ENCODE measurements around the gene MUS81. TPM values are rescaled to one million over a fixed set of nuclear protein-coding genes. Genes with fewer than 3 reads are reported as not detected.

Gene MUS81
- total RNA-seq, 1 donor from 2014 or later = 90.5 TPM

DNA sequence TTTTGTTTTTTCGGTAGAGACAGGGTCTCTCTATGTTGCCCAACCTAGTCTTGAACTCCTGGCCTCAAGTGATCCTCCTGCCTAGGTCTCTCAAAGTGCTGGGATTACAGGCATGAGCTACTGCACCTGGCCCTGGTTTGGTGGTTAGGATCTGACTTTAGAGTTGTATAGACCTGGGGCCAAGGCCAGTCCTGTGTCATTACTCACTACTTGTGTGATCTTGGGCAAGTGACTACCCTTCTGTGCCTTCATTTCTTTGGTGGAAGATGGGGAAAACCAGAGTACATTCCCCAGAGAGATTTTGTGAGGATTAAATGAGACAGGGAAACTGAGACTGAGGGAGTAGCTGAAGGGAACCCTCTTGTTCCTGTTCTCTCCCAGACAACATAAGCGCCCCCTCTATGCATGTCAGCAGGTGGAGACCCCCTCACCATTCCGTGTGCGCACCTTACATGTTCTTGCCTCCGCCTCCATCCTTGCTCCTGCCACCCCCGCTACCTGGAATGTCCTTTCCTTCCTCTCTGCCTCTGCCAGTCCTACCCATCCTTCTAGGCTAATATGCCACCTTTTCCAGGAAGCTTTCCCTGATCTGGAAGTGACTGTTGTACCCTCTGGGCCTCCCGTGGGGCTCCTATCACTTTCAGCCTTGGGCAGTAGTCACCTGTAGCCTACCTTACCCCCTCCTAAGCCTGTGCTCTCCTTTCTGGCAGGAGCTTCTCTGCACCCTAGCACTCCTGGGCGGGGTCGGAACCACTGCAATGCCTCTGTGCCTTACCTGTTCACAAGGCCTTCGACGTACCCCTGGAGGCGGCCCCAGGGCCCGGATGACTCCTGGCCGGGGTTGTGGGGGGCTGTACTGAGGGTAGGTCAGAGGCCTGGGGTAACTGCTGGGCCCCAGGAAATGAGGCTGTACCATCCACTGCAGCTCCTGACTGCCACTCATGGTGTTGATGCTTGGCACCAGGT lies 36.1 kb downstream of the MUS81 start:
- no peaks in the 10 kb centered on the region for H3K9me3 Mint-ChIP-seq
- H3K36me3 Mint-ChIP-seq (ENCODE audit: low read depth) = peaks cover 58% of the 10 kb centered on the region
- H3K4me3 Mint-ChIP-seq (ENCODE audit: low read depth) = peak overlapping the region; percentile 2
- peaks cover 50% of the 10 kb centered on the region for H3K4me1 Mint-ChIP-seq (ENCODE audit: low read depth)
- H3K27ac Mint-ChIP-seq = peak overlapping the region; percentile 27
- H3K27me3 Mint-ChIP-seq (ENCODE audit: low read depth) = no peaks in the 10 kb centered on the region
- DNase-seq (ENCODE audit: low spot score) = no peak
- intact Hi-C loops (cut with micrococcal nuclease) = no loop called here

DNA sequence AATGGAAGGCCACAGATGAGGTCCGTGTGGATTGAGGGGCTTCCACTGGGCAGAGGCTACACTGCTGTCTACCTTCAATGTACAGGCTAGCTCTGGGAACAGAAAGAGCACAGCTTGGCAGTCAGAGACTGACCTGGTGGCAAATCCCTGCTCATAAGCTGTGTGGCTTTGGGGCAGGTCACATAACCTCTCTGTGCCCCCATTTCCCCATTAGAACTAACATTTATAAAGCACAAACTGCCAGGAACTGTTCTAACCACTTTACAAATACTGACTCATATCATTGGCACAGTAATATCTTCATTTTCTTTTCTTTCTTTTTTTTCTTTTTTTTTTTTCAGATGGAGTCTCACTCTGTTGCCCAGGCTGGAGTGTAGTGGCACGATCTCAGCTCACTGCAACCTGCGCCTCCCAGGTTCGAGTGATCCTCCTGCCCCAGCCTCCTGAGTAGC lies 36.8 kb downstream of the MUS81 start:
- Mint-ChIP-seq H3K9me3 (no peaks in the 10 kb centered on the region), H3K4me1 (ENCODE audit: low read depth) (peaks cover 50% of the 10 kb centered on the region), H3K27me3 (ENCODE audit: low read depth) (no peaks in the 10 kb centered on the region), H3K27ac (peak overlapping the region; percentile 27), H3K36me3 (ENCODE audit: low read depth) (peaks cover 51% of the 10 kb centered on the region), H3K4me3 (ENCODE audit: low read depth) (peak overlapping the region; percentile 13)
- no peak for DNase-seq (ENCODE audit: low spot score)
- intact Hi-C loops (cut with micrococcal nuclease) = no loop called here

DNA sequence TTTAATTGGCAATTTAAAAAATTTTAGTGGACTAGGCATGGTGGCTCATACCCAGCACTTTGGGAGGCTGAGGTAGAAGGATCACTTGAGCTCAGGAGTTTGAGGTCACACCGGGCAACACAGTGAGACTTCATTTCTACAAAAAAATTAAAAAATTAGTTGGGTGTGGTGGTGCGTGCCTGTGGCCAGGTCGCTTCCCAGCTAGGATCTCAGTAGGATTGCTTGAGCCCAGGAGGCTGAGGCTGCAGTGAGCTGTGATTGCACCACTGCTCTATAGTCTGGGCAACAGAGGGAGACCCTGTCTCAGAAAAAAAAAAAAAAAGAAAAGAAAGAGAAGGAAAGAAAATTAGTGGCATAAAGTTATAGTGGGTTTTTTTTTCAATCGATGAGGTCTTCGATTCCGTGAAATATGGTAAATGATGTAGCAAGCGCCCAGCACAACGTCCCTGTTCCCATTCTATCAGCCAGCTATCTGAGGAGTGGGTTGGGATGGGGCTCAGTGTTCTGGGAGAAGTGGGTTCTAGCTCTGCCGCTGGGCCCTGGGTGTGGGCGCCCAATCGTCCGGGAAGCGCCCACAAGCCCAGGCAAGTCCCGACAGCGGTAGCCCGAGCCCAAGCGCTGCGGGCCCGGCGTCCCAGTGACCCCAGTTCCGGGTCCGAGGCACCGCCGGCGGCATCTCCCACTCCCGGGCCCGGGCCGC lies 38.6 kb downstream of the MUS81 start:
- Mint-ChIP-seq H3K36me3 (ENCODE audit: low read depth) (peaks cover 36% of the 10 kb centered on the region), H3K9me3 (no peaks in the 10 kb centered on the region), H3K4me3 (ENCODE audit: low read depth) (peak overlapping the region; percentile 82), H3K4me1 (ENCODE audit: low read depth) (peaks cover 41% of the 10 kb centered on the region), H3K27me3 (ENCODE audit: low read depth) (no peaks in the 10 kb centered on the region), H3K27ac (peak overlapping the region; percentile 71)
- intact Hi-C loops (cut with micrococcal nuclease) = no loop called here
- no peak for DNase-seq (ENCODE audit: low spot score)

DNA sequence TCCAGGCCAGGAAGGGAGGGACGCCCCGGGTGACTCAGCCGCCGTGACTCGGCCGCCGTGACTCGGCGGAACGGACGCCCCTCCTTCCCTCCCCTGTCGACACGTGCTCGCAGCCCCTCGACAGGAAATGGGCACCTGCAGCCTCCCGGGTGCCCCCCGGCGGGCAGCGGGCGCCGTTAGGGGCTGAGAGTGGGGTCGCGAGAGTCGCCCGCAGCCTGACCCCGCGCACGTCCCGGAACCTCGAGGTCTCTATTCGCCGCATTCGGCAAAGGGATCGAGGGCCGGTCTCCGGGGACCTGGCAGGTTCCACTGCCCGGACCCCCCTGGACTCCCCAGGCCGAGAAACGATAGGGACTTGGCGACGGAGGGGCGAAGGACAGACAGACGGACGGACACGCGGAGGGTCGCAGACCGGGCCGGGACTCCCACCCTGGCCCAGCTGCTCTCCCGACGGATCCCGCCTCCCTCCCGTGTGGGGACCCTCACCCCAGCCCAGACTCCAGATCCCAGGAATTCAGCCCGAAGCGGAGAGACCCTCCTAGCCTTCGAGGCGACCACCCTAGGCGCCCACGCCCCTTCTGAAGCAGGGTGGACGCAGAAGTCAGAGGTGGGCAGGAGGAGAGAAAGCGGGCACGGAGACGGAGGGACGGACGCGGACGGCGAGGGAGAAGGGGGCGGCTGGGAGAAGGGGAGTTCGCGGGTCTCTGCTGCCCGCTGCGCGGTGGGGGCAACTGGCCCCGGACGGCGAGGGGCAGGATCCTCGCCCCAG lies 39.3 kb downstream of the MUS81 start:
- H3K36me3 Mint-ChIP-seq (ENCODE audit: low read depth) = peaks cover 30% of the 10 kb centered on the region
- peak; percentile 57 for DNase-seq (ENCODE audit: low spot score)
- H3K27me3 Mint-ChIP-seq (ENCODE audit: low read depth) = no peaks in the 10 kb centered on the region
- intact Hi-C loops (cut with micrococcal nuclease) = loop anchor here (1.0 kb wide), 2 partner anchors 9 to 20 kb away; partner anchors contain the start of genes C11orf68, CCDC85B and DRAP1
- peak overlapping the region; percentile 58 for H3K27ac Mint-ChIP-seq
- peak overlapping the region; percentile 82 for H3K4me3 Mint-ChIP-seq (ENCODE audit: low read depth)
- H3K4me1 Mint-ChIP-seq (ENCODE audit: low read depth) = peaks cover 35% of the 10 kb centered on the region
- no peaks in the 10 kb centered on the region for H3K9me3 Mint-ChIP-seq

DNA sequence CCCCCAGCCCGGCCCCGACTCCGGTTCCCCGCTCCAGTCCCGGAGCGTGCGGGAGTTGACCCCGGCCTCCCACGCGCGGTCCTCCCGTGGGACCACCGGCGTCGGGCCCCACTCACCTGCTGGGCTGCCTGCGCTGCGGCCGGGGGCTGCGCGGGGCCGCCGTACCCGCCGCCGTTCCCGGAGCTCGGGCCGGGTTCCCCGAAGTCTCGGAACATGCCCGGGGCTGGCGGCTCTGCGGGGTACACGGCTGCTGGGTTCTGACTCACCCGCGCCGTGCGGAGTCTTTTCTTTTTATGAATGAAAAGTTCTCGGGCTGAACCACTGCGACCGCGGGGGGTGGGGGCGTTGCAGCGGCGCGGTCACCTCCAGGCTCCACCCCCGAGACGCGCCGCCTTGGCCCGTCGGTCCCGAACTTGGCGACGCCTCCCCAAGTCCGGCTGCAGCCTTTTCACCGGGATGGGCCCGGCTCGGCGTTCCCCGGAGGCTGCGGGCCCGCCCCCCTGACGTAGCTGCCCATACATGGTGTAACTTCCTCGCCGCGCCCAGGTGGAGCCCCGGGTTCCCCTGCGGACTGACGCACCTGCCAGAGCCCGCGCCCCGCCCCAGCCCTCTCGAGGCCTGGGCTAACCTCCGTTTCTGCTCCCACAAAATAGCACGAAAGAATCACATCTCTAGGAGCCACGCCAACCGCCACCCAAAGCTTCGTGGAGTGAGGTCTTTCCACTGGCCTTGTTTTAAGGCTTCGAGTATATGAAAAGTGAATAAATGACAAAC lies 40.1 kb downstream of the MUS81 start, which contains the start of gene FOSL1:
FOSL1 (minus strand) TSS at position 264 of the 774 bp plus-strand sequence; CDS start at position 215, 49 bp downstream.
- Mint-ChIP-seq H3K9me3 (no peaks in the 10 kb centered on the region), H3K36me3 (ENCODE audit: low read depth) (peaks cover 28% of the 10 kb centered on the region), H3K4me1 (ENCODE audit: low read depth) (peaks cover 33% of the 10 kb centered on the region), H3K4me3 (ENCODE audit: low read depth) (peak within 1 kb of the TSS; percentile 82), H3K27ac (peak within 1 kb of the TSS; percentile 74), H3K27me3 (ENCODE audit: low read depth) (no peaks in the 10 kb centered on the region)
- DNase-seq (ENCODE audit: low spot score) = peak; percentile 89
- intact Hi-C loops (cut with micrococcal nuclease) = loop anchor here (1.0 kb wide), 2 partner anchors 10 to 19 kb away; partner anchors contain the start of genes C11orf68, CCDC85B and DRAP1

DNA sequence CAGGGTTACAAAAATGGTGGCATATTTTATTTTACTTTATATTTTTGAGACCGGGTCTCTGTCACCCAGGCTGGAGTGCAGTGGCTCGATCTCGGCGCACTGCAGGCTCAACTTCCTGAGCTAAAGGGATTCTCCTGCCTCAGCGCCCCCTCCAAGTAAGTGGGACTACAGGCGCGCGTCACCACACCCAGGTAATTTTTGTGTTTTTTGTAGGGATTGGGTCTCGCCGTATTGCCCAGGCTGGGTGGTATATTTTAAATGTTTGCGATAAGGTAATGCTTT lies 40.6 kb downstream of the MUS81 start:
- no peak for DNase-seq (ENCODE audit: low spot score)
- Mint-ChIP-seq H3K9me3 (no peaks in the 10 kb centered on the region), H3K36me3 (ENCODE audit: low read depth) (peaks cover 23% of the 10 kb centered on the region), H3K4me1 (ENCODE audit: low read depth) (peaks cover 28% of the 10 kb centered on the region), H3K4me3 (ENCODE audit: low read depth) (no peak overlapping the region), H3K27ac (peak overlapping the region; percentile 74), H3K27me3 (ENCODE audit: low read depth) (no peaks in the 10 kb centered on the region)
- intact Hi-C loops (cut with micrococcal nuclease) = loop anchor here (1.0 kb wide), 2 partner anchors 11 to 18 kb away; partner anchors contain the start of genes C11orf68, CCDC85B and DRAP1

DNA sequence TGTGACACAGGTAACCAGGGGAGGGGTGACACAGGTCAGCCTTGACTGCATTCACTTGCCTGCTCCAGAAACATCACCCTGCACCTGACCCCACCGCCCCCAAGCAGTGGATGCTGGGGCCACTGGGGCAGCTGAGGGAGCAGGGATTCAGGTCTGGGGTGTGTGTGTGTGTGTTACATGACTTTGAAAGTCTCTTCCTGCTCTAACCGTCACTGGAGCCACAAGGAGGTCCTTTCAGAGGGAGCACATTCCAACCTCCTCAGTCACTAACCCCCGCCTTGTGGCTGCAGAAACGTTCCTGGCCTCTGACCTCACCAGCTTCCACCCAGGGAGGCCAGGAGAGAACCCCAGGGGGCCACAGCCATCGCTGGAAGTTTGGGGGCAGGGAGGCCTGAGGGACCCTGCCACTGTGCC lies 42.8 kb downstream of the MUS81 start:
- H3K4me3 Mint-ChIP-seq (ENCODE audit: low read depth) = no peak overlapping the region
- H3K9me3 Mint-ChIP-seq = no peaks in the 10 kb centered on the region
- DNase-seq (ENCODE audit: low spot score) = no peak
- peaks cover 4% of the 10 kb centered on the region for H3K36me3 Mint-ChIP-seq (ENCODE audit: low read depth)
- intact Hi-C loops (cut with micrococcal nuclease) = no loop called here
- peaks cover 23% of the 10 kb centered on the region for H3K4me1 Mint-ChIP-seq (ENCODE audit: low read depth)
- peaks cover 5% of the 10 kb centered on the region for H3K27me3 Mint-ChIP-seq (ENCODE audit: low read depth)
- H3K27ac Mint-ChIP-seq = no peak overlapping the region

DNA sequence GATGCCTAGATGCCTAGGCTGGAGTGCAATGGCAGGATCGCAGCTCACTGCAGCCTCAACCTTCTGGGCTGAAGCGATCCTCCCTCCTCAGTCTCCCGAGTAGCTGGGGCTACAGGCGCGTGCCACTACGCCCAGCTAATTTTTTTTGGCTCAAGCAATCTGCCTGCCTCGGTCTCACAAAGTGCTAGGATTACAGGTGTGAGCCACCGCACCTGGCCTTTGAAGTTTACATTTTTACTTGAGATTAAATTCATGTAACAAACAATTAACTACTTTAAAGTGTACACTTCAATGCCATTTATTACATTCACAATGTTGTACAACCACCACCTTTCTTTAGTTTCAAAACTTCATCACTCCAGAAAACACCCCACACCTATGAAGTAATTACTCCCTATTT lies 43.5 kb downstream of the MUS81 start:
- intact Hi-C loops (cut with micrococcal nuclease) = no loop called here
- no peak overlapping the region for H3K27ac Mint-ChIP-seq

DNA sequence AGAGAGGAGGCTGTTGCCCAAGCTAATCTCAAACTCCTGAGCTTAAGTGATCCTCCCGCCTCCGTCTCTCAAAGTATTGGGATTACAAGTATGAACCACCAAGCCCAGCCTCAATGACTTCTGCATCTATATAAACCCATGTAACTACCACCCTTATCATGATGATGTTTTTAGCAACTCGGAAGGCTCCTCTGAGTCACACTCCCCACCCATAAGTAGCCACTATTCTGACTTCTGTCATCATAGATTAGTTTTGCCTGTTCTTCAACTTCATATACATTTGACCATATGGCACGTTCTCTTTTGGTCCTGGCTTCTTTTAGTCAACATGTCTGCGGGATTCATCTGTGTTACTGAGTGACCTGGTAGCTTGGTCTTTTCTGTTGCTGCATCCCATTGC lies 46.4 kb downstream of the MUS81 start:
- no peak overlapping the region for H3K4me3 Mint-ChIP-seq (ENCODE audit: low read depth)
- peaks cover 5% of the 10 kb centered on the region for H3K27me3 Mint-ChIP-seq (ENCODE audit: low read depth)
- intact Hi-C loops (cut with micrococcal nuclease) = no loop called here
- no peak overlapping the region for H3K27ac Mint-ChIP-seq
- H3K36me3 Mint-ChIP-seq (ENCODE audit: low read depth) = no peaks in the 10 kb centered on the region
- H3K4me1 Mint-ChIP-seq (ENCODE audit: low read depth) = peaks cover 20% of the 10 kb centered on the region
- DNase-seq (ENCODE audit: low spot score) = no peak
- H3K9me3 Mint-ChIP-seq = no peaks in the 10 kb centered on the region

More for the DNA sequence above, 43.5 kb downstream of the MUS81 start:
- Mint-ChIP-seq H3K27me3 (ENCODE audit: low read depth) (peaks cover 5% of the 10 kb centered on the region), H3K4me1 (ENCODE audit: low read depth) (peaks cover 21% of the 10 kb centered on the region), H3K4me3 (ENCODE audit: low read depth) (no peak overlapping the region), H3K9me3 (no peaks in the 10 kb centered on the region), H3K36me3 (ENCODE audit: low read depth) (peaks cover 4% of the 10 kb centered on the region)
- no peak for DNase-seq (ENCODE audit: low spot score)

DNA sequence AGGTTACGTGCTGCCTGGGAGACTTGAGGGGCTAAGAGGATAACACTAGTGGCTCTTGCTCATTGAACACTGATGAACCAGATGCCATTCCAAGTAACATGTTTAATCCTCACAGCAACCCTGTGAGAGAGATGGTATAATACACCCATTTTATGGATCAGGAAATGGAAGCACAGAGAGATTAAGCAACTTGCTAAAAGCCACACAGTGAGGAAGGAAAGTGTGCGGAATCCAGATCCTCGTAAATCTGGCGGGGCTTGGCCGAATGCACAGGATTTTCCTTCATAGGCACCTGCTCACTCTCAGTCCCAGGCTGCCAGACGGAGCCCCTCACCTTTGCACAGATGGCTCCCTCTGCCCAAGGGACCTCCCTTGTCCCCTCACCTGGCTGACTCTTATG lies 47.6 kb downstream of the MUS81 start:
- intact Hi-C loops (cut with micrococcal nuclease) = no loop called here
- Mint-ChIP-seq H3K4me3 (ENCODE audit: low read depth) (no peak overlapping the region), H3K27me3 (ENCODE audit: low read depth) (peaks cover 5% of the 10 kb centered on the region), H3K36me3 (ENCODE audit: low read depth) (no peaks in the 10 kb centered on the region), H3K9me3 (no peaks in the 10 kb centered on the region), H3K4me1 (ENCODE audit: low read depth) (peaks cover 12% of the 10 kb centered on the region), H3K27ac (no peak overlapping the region)
- no peak for DNase-seq (ENCODE audit: low spot score)

DNA sequence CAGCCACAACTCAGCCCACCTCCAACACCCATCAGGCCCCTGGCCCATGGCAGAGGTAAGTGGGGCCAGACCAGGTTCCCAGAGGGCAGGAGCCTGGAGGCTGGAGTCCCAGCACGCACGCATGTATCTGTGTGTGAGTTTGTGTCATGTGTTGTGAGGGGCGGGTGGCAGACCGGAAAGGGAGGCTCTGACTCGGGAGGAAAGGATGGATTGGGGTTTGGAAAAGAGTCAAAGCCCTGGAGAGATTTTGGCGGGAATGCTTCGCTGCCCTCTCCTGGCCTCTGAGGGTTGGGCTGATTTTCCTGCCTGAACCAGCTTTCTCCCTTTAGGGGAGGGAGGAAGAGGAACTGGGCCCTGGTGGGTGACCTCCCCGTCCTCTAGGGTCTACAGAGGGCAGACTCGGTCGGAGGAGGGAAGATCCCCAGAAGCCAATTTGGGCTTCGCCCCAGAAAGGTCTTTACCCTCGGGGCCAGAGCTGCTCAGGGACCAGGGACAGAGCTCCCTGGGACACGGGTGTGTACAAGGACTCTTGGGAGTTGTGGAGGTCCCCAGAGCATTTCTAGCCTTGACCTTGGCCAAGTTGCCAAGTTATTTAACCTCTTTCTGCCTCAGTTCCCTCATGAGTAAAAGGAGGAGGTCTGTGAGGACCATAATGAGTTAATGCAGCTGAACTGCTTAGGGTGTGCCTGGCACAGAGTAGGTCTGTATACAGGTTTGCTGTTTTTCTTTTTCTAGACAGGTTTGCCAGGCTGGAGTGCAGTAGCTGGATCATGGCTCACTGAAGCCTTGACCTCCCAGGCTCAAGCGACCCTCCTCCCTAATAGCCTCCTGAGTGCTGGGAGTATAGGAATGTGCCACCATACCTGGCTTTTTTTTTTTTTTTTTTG lies 51.7 kb downstream of the MUS81 start:
- Mint-ChIP-seq H3K9me3 (no peaks in the 10 kb centered on the region), H3K27ac (no peak overlapping the region), H3K4me1 (ENCODE audit: low read depth) (peaks cover 17% of the 10 kb centered on the region), H3K4me3 (ENCODE audit: low read depth) (no peak overlapping the region), H3K36me3 (ENCODE audit: low read depth) (peaks cover 7% of the 10 kb centered on the region), H3K27me3 (ENCODE audit: low read depth) (peaks cover under 1% of the 10 kb centered on the region)
- intact Hi-C loops (cut with micrococcal nuclease) = no loop called here
- no peak for DNase-seq (ENCODE audit: low spot score)

Measured in activated T-helper 2 cell treated with anti-CD3 and anti-CD28 coated beads, Interferon-gamma antibody, Interleukin-2, Interleukin-4, amounts not matched to agents 10 μg/mL and 5 μg/mL and 100 μg/mL, durations not matched to agents 14 hours and 24 hours and 36 hours (primary cell).